NOMO-1 treated with DMSO at 0.1 percent for 48 hours (cell line): ENCODE data around the gene CFAP74.

ENCODE experiments used
- DNase-seq: peaks from one replicate; lab custom pipeline; 2025; ENCODE audit not compliant: unreplicated experiment; lab: John Stamatoyannopoulos, UW

Gene CFAP74

GRCh38 chr1:1918901-1919303 is 84.7 kb downstream of the CFAP74 start, which contains the start of gene TMEM52:
TMEM52 (minus strand) TSS chr1:1919279; CDS start chr1:1919265, 14 bp downstream.
- no peak for DNase-seq

GRCh38 chr1:1917995-1918900 is 85.3 kb downstream of the CFAP74 start:
- DNase-seq, result no peak

- DNase-seq, result no peak
Measured at GRCh38 chr1:1917304-1917976, 86.1 kb downstream of the CFAP74 start.

GRCh38 chr1:1916851-1917251 is 86.7 kb downstream of the CFAP74 start:
- DNase-seq, result no peak

GRCh38 chr1:1915911-1916840 is 87.4 kb downstream of the CFAP74 start:
- DNase-seq, result no peak

GRCh38 chr1:1914971-1915692 is 88.5 kb downstream of the CFAP74 start, which contains the start of gene CALML6:
CALML6 (plus strand) TSS chr1:1915260; CDS start chr1:1915281, 21 bp downstream.
- DNase-seq, result no peak

- no peak for DNase-seq
Measured at GRCh38 chr1:1914101-1914970, 89.2 kb downstream of the CFAP74 start.

- DNase-seq, result no peak
Measured at GRCh38 chr1:1911350-1912041, 92.1 kb downstream of the CFAP74 start.

- no peak for DNase-seq
Measured at GRCh38 chr1:1910651-1911331, 92.8 kb downstream of the CFAP74 start.

GRCh38 chr1:1910033-1910465 is 93.5 kb downstream of the CFAP74 start:
- no peak for DNase-seq

- DNase-seq, result no peak
Measured at GRCh38 chr1:1908506-1908791, 95.1 kb downstream of the CFAP74 start.

GRCh38 chr1:1907098-1907736 is 96.4 kb downstream of the CFAP74 start:
- DNase-seq, result no peak

- DNase-seq, result peak; percentile 70
Measured at GRCh38 chr1:1906185-1907097, 97.1 kb downstream of the CFAP74 start.

GRCh38 chr1:1903224-1903623 is 100.4 kb downstream of the CFAP74 start:
- DNase-seq, result no peak

- DNase-seq, result no peak
Measured at GRCh38 chr1:1901641-1902294, 101.8 kb downstream of the CFAP74 start.

- DNase-seq, result no peak
Measured at GRCh38 chr1:1900883-1901640, 102.5 kb downstream of the CFAP74 start.
